GM18519 (cell line): ENCODE data around the gene CTDSPL.

Experiments
- ATAC-seq: cut with Tn5 transposase; IDR thresholded peaks from one replicate; pipeline ENCODE4 v1.9.1; 2021; ENCODE audit warnings: mild to moderate bottlenecking, moderate library complexity; ENCODE audit not compliant: unreplicated experiment, low FRiP score

CTDSPL gene

DNA sequence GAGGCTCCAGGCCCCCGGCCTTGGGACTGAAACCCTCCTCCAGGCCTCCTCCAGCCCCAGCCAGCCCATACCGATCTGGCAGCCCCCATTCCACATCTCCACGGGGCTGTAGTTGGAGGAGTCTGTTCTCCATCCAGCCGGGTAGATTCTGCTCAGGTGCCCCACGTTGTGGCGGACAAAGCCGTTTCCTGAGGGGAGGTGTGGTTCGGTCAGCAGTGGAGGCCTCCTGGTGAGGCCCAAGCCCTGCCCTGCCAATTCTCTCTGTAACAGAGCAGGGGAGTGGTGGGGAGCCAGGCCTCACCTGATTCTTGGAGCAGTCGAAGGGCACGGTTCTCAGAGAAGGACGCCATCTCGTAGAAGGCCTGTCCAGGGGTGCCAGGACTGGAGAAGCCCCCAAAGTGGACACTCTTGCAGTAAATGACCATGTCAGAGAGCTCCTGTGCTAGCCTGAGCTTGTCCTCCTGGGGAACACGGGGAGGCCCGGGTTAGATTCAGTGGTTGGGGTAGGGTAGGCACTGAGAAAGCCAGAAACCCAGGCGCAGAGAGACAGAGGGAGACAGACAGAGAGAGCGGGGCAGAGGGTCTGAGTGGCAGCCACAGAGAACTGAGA lies 147.4 kb downstream of the CTDSPL start:
- ATAC-seq: no peak

DNA sequence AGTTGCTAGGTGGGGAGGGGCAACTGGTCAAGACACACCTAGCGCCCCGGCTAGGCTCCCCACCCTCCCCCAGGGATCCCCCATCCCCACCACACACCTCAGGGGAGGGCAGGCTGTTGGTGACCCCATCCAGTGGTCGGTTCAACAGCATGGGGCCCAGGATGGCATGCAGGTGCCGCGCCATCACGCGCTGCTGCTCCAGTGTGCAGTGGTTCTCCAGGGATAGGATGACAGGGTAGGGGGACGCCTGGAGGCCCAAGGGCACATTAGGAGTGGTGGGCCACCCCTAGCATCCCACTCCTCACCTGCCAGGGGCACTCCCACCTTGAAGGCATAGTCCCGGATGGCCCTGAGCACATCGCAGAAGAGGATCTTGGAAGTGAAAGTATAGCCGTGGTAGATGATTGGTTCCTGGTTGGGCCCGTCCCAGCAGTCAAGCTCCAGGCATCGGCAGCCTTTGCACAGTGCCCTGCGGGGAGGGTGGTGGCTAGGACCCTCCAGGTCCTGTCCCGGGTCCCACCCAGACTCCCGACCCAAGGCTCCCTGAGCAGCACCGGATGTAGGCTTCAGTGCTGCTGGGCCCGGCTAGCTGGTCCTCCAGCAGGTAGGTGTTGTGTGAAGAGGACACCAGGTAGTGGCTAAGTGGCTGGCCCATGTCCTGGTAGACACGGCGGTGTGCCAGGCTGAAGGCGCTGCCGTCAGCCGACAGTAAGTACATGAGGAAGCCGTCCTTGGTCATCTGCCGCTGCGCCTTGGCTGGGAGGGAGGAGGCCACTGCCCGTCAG lies 148.3 kb downstream of the CTDSPL start:
- no peak for ATAC-seq

DNA sequence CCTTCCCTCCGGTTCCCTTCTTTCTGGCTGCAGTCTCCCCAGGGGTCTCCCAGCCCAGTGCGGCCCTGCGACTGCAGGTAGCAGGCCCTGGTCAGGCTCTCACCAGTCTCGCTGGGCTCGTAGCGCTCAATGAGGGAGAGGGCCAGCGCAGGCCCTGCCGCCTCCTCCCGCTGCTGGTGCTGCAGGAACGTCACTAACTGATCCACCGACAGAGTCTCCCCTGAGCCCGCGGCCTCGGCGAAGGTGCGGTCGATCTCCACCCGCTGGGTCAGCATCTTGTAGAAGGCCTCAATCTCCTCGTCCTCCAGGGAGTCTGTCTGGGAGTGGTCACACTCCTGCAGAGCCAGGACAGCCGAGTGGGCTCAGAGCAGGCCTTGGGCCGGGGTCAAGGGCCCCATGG lies 149.4 kb downstream of the CTDSPL start:
- no peak for ATAC-seq

DNA sequence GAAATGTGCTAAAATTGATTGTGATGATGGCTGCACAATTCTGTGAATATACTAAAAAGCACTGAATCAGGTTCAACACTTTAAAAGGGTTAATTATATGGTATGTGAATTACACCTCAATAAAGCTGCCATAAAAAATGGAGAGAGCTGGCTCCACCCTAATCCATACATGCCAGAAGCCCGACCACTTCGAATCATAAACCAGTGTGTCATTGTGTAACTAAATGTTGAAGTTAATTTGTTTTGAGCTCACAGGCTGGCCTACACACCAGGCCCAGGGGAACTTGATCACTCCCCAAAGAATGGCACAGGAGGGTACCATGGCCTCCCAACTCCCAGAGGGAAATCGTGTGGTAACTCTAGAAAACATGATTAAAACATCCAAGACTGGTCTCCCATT lies 153.8 kb downstream of the CTDSPL start:
- no peak for ATAC-seq

DNA sequence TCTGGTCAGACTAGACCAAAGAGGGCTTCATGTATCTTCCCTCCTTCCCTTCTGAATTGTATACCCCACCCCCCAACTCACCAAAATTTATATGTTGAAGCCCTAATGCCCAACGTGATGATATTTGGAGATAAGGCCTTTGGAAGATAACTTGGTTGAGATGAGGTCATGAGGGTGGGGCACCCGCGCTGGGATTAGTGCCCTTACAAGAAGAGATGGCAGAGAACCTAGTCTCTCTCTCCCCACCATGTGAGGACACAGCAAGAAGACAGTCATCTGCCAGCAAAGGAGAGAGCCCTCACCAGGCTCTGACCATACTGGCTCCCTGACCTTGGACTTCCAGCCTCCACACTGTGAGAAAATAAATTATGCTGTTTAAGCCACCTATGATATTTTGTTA lies 154.3 kb downstream of the CTDSPL start:
- no peak for ATAC-seq

DNA sequence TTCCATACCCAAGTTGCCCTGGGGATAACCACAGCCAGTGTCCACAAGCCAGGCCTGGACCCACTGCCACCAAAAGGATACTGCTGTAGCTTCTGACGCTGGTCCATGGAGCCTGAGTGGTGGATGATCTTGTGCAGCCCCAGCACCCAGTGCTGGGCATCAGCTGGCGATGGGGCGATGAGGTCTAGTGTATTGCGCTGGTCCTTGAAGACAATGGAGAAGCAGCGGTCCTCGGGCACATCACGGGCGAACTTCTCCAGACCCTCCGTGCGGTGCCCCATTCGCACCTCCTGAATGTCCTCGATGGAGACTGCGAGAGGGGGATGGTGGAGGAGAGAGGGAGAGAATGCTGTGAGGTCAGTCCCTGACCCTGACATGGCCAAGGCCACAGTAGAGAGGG lies 154.7 kb downstream of the CTDSPL start:
- no peak for ATAC-seq

DNA sequence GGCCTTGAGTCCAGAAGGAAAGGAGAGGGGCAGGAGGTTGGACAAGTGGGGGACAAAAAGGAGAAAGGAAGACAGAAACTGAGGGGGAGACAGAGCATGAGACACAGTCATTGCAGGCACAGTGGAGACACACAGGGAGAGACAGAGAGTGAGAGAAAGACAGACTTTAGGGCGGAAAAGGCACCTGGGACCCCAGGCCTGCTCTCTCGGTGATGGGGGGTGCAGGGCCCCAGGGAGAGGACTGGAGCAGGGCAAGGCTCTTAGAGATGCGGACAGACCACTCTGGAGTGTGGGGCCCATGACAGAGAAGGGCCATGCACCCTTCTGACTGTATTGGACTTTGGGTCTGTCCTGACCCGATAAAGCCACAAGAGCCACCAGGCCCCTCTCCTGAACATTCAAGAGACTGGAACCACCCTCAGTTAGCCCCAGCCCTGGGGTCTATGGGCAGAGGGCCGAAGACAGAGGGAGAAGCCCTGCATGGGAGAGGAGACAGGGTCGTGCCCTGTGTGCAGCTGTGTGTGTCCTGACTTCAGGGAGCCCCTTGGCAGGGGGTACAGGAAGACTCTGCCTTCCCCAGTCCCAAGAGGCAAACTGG lies 155.3 kb downstream of the CTDSPL start:
- no peak for ATAC-seq

DNA sequence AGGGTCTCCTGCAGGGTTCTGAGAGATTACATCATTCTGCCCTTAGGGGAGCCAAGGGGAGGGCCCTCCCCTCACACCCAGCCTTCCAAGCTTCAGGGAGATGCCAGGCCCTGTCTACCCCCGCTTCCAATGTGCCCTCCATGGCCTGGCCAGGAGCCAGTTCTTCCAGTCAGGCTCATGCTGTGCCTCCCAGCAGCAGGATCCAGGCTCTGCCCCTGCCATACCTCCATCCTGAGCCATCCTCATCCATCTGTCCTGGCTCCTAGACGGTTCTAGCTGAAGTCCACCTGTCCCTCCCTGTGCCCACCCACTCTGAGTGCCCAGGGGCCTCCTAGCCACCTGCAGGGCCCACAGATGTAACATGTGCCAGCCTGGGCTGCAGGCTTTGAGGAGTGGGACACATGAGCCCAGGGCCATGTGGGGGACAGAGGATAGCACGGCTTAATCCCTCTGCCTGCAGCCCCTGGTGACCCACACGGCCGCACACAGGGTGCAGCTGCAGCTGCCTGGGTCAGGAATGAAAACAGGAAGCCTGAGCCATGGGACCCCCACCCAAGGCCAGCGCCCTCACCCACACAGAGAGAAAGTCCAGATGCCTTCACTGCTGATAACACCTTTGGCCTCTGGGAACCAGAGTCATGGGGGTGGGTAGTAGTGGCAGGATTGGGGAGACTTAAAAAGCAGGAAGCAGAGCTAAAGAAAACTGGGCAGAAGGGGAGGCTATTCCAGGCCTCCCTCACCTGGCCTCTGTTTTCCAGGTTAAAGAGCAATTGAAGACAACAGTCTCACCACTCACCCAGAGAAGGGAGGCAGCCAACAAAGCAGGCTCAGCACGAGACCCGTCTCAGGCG lies 156.0 kb downstream of the CTDSPL start:
- no peak for ATAC-seq

- no peak for ATAC-seq
Observed at GRCh38 chr3:38018296-38019266, 156.9 kb downstream of the CTDSPL start.

DNA sequence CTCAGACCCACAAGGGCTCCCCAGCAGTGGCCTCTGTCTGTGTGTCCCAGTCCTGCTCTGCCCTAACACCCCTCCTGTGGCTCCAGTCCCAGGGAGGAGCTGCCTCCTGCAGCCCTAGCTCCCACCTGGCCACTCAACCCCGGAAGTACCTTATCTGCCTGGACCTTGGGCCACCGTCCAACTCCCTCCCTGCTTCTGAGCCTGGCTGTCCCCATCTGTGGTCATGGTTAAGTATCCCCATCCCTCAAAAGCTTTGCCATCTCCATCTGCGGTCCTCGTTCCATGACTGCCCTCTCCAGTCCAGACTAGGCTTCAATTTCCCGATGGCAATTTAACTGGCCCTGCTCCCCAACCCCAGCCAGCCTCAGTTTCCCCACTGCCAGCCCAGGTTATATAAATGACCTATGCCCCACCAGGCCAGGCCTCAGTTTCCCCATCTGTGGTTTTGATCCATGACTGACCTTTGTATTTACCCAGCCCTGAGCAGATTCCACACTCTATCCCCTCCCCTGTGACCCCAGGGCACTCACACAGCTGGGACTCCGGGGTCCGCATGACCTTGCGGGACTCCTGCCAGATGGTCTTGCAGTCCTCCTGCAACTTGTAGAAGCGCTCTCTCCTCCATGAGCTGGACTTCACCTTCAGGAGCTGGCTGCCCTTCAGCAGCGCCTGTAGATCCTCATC lies 158.1 kb downstream of the CTDSPL start:
- no peak for ATAC-seq

GRCh38 chr3:38020342-38020726 lies 158.7 kb downstream of the CTDSPL start:
- ATAC-seq: no peak

GRCh38 chr3:38021196-38021595 lies 159.5 kb downstream of the CTDSPL start:
- ATAC-seq: no peak

DNA sequence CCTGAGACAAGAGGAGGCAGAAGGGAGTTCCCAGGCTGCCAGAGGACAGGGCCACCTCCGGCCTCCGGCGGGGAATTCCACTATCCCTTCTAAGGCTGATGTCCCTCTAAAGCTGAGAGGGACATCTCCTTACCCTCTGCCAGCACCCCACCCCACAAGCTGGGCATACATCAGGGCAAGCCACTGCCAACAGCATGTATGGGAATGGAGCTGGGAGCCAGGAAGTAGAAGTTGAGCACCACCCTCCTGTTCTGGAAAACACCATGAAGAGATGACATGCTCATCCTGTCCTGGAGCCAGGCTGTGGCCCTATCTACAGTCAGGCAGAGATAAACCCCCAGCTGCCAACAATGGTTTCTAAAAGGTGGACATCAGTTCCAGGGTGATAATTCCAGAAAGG lies 160.6 kb downstream of the CTDSPL start:
- no peak for ATAC-seq

- no peak for ATAC-seq
Observed at GRCh38 chr3:38022896-38023709, 161.4 kb downstream of the CTDSPL start.

- no peak for ATAC-seq
Observed at GRCh38 chr3:38026856-38027255, 165.2 kb downstream of the CTDSPL start.

- no peak for ATAC-seq
Observed at GRCh38 chr3:38027466-38028465, 166.1 kb downstream of the CTDSPL start.

- no peak for ATAC-seq
Observed at GRCh38 chr3:38028621-38029361, 167.1 kb downstream of the CTDSPL start.
